Lower leg skin (tissue), 4 donors: ENCODE measurements around the gene ATP6V0A1. TPM values are rescaled to one million over a fixed set of nuclear protein-coding genes. Genes with fewer than 3 reads are reported as not detected.
"Not testable (repeated sequence)": the region's sequence is repeated elsewhere in the genome, so short reads cannot be mapped to it uniquely, and the experiment has no call there.

Experiments
- DNase-seq, 2 donors: peaks; one replicate each; pipeline ENCODE4 v3.0.0-alpha.2; 2019; ENCODE audit warnings: low spot score in 2 of 2
- H3K4me3 ChIP-seq: fragments of 200-600 bp; sonication (generic); 2 replicates; pipeline ENCODE4 v1.5.1; 2017; ENCODE audit warnings: mild to moderate bottlenecking, low read depth; ENCODE audit not compliant: poor library complexity, severe bottlenecking
- CTCF ChIP-seq, 3 donors: fragments of 450-650 bp; IDR thresholded peaks; one replicate each; pipeline ENCODE4 v1.5.1; 2016; ENCODE audit warnings: antibody characterized with exemption in 3 of 3, mild to moderate bottlenecking in 3 of 3, moderate library complexity in 2 of 3
- POLR2A ChIP-seq, 2 donors: fragments of 450-650 bp; IDR thresholded peaks; one replicate each; pipeline ENCODE4 v1.6.1; 2016 to 2017; ENCODE audit warnings: antibody characterized with exemption in 2 of 2, mild to moderate bottlenecking in 1 of 2, moderate library complexity in 1 of 2
- WGBS, 2 donors: methylation state at CpG; one replicate each; pipeline ENCODE4 v1.1.5; 2018; 5-methylcytosine and 5-hydroxymethylcytosine counted together
- intact Hi-C: fragments of 100-400 bp; cut with DNase I; formaldehyde crosslinking; loops from one replicate; pipeline ENCODE4 v1.15.0; 2023; ENCODE audit warnings: low total_unique reads
- total RNA-seq, 4 donors: library from RNA; depleted of rRNA; stranded (reverse); fragments of >200 nt; gene quantifications; one replicate each; pipeline ENCODE4 v1.1.0, GENCODE V29; 2016

Gene ATP6V0A1
- total RNA-seq, 4 donors from 2014 or later: 87.6 to 95.3 (median 91.3) TPM

GRCh38 chr17:42475121-42475520 lies 16.4 kb downstream of the ATP6V0A1 start:
- DNase-seq: no peak
- WGBS, 2 donors: 77 to 81% methylated on average over 3 of the region's 3 CpGs
- no peak overlapping the region for H3K4me3 ChIP-seq
- TF ChIP-seq POLR2A (IDR thresholded peaks at IDR 0.05): no peak
- no peak for TF ChIP-seq CTCF (IDR thresholded peaks at IDR 0.05)
- intact Hi-C loops: no loop called here

- 79 to 86% methylated on average over 4 of the region's 4 CpGs for WGBS, 2 donors
- TF ChIP-seq CTCF (IDR thresholded peaks at IDR 0.05) (no peak), POLR2A (IDR thresholded peaks at IDR 0.05) (no peak)
- intact Hi-C loops: no loop called here
- H3K4me3 ChIP-seq: no peak overlapping the region
- DNase-seq: peak in 1 of 2 donors; percentile 25
Measured at GRCh38 chr17:42475835-42476234, 17.2 kb downstream of the ATP6V0A1 start.

GRCh38 chr17:42476411-42476810 lies 17.7 kb downstream of the ATP6V0A1 start:
- WGBS, 2 donors: 92 to 93% methylated on average over 2 of the region's 2 CpGs
- DNase-seq: no peak
- intact Hi-C loops: no loop called here
- TF ChIP-seq POLR2A (IDR thresholded peaks at IDR 0.05) (no peak), CTCF (IDR thresholded peaks at IDR 0.05) (no peak)
- H3K4me3 ChIP-seq: no peak overlapping the region

GRCh38 chr17:42477173-42477572 lies 18.5 kb downstream of the ATP6V0A1 start:
- DNase-seq: no peak
- TF ChIP-seq CTCF (IDR thresholded peaks at IDR 0.05) (no peak), POLR2A (IDR thresholded peaks at IDR 0.05) (no peak)
- no peak overlapping the region for H3K4me3 ChIP-seq
- intact Hi-C loops: no loop called here
- 92% methylated on average over 3 of the region's 3 CpGs for WGBS, 2 donors

GRCh38 chr17:42477824-42478223 lies 19.1 kb downstream of the ATP6V0A1 start:
- intact Hi-C loops, DNase-seq, H3K4me3 ChIP-seq: not testable (repeated sequence)
- 100% methylated on average over 1 of the region's 1 CpG for WGBS, 2 donors

GRCh38 chr17:42484304-42484703 lies 25.6 kb downstream of the ATP6V0A1 start:
- 79 to 88% methylated on average over 7 of the region's 7 CpGs for WGBS, 2 donors
- no peak for TF ChIP-seq CTCF (IDR thresholded peaks at IDR 0.05)
- TF ChIP-seq POLR2A (IDR thresholded peaks at IDR 0.05): no peak
- no peak for DNase-seq
- H3K4me3 ChIP-seq: no peak overlapping the region
- intact Hi-C loops: no loop called here
